SK-N-SH treated with all-trans-retinoic acid at 6 μM for 48 hours (cell line): ENCODE data around the gene TBC1D16.

Source experiments
- OSR1 ChIP-seq: fragments of 250-450 bp; sonication (Bioruptor Pico); IDR thresholded peaks from 2 replicates; pipeline ENCODE4 v1.8.0; 2022; ENCODE audit warnings: moderate library complexity, mild to moderate bottlenecking, inconsistent platforms
- ZC3H10 ChIP-seq: fragments of 250-450 bp; sonication (Bioruptor Pico); IDR thresholded peaks from 2 replicates; pipeline ENCODE4 v1.5.1; 2021; ENCODE audit warnings: mild to moderate bottlenecking, moderate library complexity
- TF ChIP-seq, protein P1 (sequence below): fragments of 250-450 bp; sonication (Bioruptor Pico); IDR thresholded peaks from 2 replicates; pipeline ENCODE4 v1.5.1; 2020; ENCODE audit warnings: low read depth, mild to moderate bottlenecking, moderate library complexity

DNA sequence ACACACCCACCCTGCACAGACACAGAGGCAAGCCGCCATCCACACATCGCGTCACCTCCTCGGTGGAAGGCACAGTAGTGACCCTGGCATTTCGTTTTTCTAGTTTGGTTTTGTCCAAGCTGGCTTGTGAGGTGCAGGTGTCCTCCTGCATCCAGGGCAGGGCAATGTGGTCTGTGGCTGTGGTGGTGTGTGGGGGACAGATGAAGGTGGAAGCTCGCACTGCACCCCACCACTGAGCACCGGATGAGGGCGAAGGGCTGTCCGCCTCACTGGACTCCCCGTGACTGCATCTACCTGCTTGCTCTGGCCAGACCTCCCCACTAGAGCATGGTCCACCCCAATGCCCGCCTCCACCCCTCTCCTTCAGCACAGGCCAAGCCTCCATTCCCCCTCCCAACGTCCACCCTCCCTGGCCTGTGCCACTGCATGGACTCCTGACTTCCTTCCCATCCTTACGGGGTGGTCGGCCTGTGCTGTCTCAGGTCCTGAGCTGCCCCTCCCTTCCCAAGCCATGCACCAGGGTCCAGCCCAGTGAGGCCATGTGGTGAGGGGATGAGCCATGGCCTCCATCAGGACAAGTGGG, 117.7 kb downstream of the TBC1D16 start:
- TF ChIP-seq, protein P1, sequence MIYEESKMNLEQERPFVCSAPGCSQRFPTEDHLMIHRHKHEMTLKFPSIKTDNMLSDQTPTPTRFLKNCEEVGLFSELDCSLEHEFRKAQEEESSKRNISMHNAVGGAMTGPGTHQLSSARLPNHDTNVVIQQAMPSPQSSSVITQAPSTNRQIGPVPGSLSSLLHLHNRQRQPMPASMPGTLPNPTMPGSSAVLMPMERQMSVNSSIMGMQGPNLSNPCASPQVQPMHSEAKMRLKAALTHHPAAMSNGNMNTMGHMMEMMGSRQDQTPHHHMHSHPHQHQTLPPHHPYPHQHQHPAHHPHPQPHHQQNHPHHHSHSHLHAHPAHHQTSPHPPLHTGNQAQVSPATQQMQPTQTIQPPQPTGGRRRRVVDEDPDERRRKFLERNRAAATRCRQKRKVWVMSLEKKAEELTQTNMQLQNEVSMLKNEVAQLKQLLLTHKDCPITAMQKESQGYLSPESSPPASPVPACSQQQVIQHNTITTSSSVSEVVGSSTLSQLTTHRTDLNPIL (CRISPR knock-in tag) = no peak
- no peak for TF ChIP-seq ZC3H10
- no peak for TF ChIP-seq OSR1 (CRISPR knock-in tag)
